GM12874 (cell line): ENCODE data around the gene SGF29.

Experiments
- CTCF ChIP-seq: IDR thresholded peaks from 2 replicates; pipeline ENCODE4 v1.5.1; 2011; ENCODE audit warnings: low read depth, mild to moderate bottlenecking, control low read depth, low read length, moderate library complexity; ENCODE audit not compliant: insufficient read depth

Gene SGF29

GRCh38 chr16:28562199-28562598 is 8.5 kb downstream of the SGF29 start:
- TF ChIP-seq CTCF: no peak

GRCh38 chr16:28563218-28563617 is 9.5 kb downstream of the SGF29 start:
- TF ChIP-seq CTCF: no peak

- no peak for TF ChIP-seq CTCF
These were observed 13.6 kb downstream of the SGF29 start for GRCh38 chr16:28567292-28567691.

GRCh38 chr16:28569021-28569420 is 15.3 kb downstream of the SGF29 start:
- no peak for TF ChIP-seq CTCF

GRCh38 chr16:28569968-28570752 is 16.4 kb downstream of the SGF29 start:
- TF ChIP-seq CTCF: no peak

GRCh38 chr16:28572696-28573510 is 19.2 kb downstream of the SGF29 start:
- TF ChIP-seq CTCF: no peak
